ENCODE results near the gene DPP4. TPM values are rescaled to one million over a fixed set of nuclear protein-coding genes. Genes with fewer than 3 reads are reported as not detected.
A peak's percentile ranks its signal among the peaks of the same experiment; 100 is the strongest.

Gene DPP4
- polyA plus RNA-seq, 6 donors from 2014 or later = 0.05 to 1.3 (median 0.51) TPM

DNA sequence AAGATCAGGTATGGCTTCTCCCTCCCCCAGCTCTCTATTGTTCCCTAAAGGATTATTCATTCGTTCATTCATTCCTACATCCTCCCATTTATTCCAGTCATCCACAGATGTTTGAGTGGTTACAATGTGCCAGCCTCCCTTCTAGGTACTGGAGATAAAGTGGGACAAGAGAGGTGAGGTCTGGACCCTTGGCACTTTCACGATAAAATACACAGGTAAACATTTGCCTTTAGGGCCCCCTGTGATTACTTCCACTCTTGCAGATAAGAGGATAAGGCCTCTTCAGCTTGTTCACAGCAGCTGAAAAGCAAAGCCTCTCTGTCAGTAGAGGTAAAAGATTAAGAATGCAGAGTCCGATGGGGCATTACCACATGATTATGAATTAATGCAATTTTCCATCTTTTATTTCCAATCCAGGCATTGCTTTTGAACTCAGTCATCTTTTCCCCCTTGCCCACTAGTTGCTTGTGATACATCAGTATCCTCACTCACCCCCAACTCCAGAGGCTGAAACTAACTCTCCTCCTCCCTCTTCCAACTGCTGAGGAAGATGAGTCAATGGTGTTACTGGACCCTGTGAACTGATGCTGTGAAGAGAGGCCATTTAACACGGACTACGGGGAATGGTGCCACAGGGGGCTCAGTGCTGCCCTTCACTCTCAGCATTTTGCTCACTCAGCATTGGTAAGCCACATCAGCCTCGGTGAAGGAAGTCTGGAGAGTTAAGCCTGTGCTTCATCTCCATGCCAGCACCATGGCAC, 1.1 kb upstream of the DPP4 start:
- H3K27ac Mint-ChIP-seq = no peak overlapping the region
- peak overlapping the region in 7 of 8 donors; percentile 2 to 82 (median 67) for H3K4me3 Mint-ChIP-seq
- DNase-seq = no peak
- peaks cover 6 to 28% (median 18%) of the 10 kb centered on the region in 7 donors for H3K9me3 Mint-ChIP-seq
- H3K27me3 Mint-ChIP-seq = peaks cover 37 to 58% (median 46%) of the 10 kb centered on the region in 3 donors
- peaks cover 9 to 17% (median 15%) of the 10 kb centered on the region in 3 donors for H3K4me1 Mint-ChIP-seq
- ATAC-seq (ENCODE audit: low read depth in 2 of 2) = no peak
- no peaks in the 10 kb centered on the region for H3K36me3 Mint-ChIP-seq

- Mint-ChIP-seq H3K27me3 (peaks cover 37 to 55% (median 47%) of the 10 kb centered on the region in 3 donors), H3K36me3 (no peaks in the 10 kb centered on the region), H3K4me3 (peak overlapping the region; percentile 54 to 82 (median 68)), H3K9me3 (peaks cover 5 to 22% (median 13%) of the 10 kb centered on the region in 7 donors), H3K4me1 (peaks cover 9 to 17% (median 15%) of the 10 kb centered on the region in 3 donors), H3K27ac (no peak overlapping the region)
- DNase-seq = no peak
- ATAC-seq (ENCODE audit: low read depth in 2 of 2) = no peak
Observed at GRCh38 chr2:162074632-162074895, 549 bp upstream of the DPP4 start.

DNA sequence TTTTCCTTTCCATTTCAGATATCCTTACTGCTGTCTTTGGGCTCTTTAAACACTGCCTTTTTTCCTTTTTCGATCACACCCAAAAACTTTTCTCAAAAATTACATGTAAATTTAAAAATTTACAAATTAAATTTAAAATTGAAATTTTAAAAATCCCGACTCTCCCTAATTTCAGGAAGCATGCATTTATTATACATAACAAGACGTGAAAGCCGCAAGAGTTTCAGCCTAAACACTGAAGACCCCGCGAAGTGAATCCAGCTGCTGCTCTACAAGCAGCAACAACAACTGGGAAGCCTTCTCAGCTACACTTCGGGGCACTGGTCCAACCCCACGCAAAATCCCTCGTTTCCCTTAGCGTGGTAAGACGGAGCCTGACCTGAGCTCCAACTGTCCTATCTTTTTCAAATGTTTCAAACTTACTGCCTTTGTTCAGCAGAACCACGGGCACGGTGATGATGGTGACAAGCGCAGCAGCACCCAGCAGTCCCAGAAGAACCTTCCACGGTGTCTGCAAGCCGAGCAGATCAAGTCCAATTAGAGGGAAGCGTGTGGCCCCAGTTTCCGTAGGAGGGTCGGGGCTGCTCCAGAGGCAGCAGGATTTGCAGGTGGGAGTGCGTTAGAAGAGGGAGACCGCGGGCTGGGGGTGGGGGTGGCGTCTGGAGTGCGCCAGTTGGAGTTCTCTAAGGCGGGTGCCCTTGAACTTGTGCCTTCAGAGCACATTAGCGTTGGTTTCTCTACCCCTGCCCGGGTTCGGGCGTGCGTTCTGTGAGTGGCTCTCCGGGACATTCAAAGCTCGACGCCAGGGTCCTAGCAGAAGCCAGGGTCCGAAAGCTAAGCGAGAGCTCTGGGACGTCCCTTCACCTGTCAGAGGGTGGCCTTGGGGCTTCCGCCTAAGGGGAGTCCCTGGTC, 783 bp downstream of the DPP4 start:
- H3K36me3 Mint-ChIP-seq = no peaks in the 10 kb centered on the region
- DNase-seq (no peak), ATAC-seq (ENCODE audit: low read depth in 2 of 2) (no peak)
- peaks cover 9 to 17% (median 15%) of the 10 kb centered on the region in 3 donors for H3K4me1 Mint-ChIP-seq
- peak overlapping the region in 2 of 6 donors; percentile 45 to 83 for H3K27ac Mint-ChIP-seq
- peaks cover 38 to 53% (median 47%) of the 10 kb centered on the region in 3 donors for H3K27me3 Mint-ChIP-seq
- H3K4me3 Mint-ChIP-seq = peak overlapping the region; percentile 73 to 89 (median 80)
- H3K9me3 Mint-ChIP-seq = peaks cover 2 to 10% (median 5%) of the 10 kb centered on the region in 7 donors

GRCh38 chr2:162072181-162072702, 1.8 kb downstream of the DPP4 start:
- Mint-ChIP-seq H3K36me3 (no peaks in the 10 kb centered on the region), H3K27ac (no peak overlapping the region), H3K27me3 (peaks cover 35 to 53% (median 47%) of the 10 kb centered on the region in 3 donors), H3K4me1 (peaks cover 9 to 17% (median 15%) of the 10 kb centered on the region in 3 donors), H3K4me3 (peak overlapping the region in 2 of 8 donors; percentile 32 to 57), H3K9me3 (peaks cover 0 to under 1% (median 0%) of the 10 kb centered on the region in 7 donors)
- DNase-seq = no peak
- no peak for ATAC-seq (ENCODE audit: low read depth in 2 of 2)

DNA sequence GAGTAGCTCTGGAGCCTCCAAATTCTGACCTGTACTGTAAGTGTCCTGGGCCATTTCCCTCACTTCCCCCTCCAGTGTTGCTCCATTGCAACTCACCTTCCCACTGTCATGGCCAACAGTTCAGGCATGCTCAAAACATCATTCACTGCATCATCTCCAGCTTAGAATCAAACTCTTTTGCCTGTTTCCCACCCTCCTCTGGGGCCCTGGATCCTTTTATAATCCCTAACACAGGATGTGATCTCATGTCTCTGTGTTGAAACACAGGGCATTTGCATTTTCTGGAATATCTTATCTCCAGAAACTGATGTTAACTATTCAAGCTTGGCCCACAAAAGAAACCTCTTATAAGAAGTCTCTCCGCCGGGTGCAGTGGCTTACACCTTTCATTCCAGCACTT, 3.0 kb downstream of the DPP4 start:
- no peaks in the 10 kb centered on the region for H3K36me3 Mint-ChIP-seq
- no peak overlapping the region for H3K27ac Mint-ChIP-seq
- H3K4me1 Mint-ChIP-seq = peaks cover 9 to 17% (median 15%) of the 10 kb centered on the region in 3 donors
- no peak for DNase-seq
- no peak for ATAC-seq (ENCODE audit: low read depth in 2 of 2)
- no peak overlapping the region for H3K4me3 Mint-ChIP-seq
- no peaks in the 10 kb centered on the region for H3K9me3 Mint-ChIP-seq
- peaks cover 31 to 49% (median 44%) of the 10 kb centered on the region in 3 donors for H3K27me3 Mint-ChIP-seq

DNA sequence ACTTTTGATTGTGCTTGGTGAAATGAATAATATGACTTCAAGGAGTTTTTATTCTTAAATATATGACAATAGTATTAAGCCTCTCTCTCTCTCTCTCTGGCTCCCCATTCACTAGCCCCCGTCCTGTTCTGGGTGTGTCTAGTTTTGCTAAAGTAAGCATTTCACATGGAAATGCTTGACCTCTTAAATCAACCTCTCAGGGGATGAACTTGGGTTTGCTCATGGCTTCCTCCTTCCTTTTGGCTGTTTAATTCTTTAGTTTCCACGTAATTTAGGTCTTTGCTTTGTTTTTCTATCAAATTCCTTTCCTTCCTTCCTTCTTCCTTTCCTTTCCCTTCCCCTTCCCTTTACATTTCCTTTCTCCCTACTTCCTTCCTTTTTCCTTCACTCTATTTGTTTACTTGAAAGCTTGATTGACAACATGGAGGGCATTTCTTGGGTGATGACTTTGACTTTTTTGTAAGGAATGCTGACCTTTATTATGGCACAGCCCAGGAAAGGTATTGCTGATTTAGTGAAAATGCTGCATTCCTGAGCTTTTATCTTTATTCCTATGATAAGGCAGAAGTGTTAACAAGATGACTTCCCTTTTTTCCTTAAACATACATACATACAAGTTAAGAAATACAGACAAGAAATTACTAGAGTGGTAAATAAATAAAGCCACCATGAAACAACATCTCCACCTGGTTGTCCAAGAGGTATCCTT, 3.6 kb downstream of the DPP4 start:
- no peaks in the 10 kb centered on the region for H3K36me3 Mint-ChIP-seq
- H3K27ac Mint-ChIP-seq = peak overlapping the region in 1 of 6 donors; percentile 1
- H3K27me3 Mint-ChIP-seq = peaks cover 26 to 43% (median 38%) of the 10 kb centered on the region in 3 donors
- no peak for DNase-seq
- H3K9me3 Mint-ChIP-seq = no peaks in the 10 kb centered on the region
- ATAC-seq (ENCODE audit: low read depth in 2 of 2) = no peak
- no peak overlapping the region for H3K4me3 Mint-ChIP-seq
- peaks cover 9 to 17% (median 14%) of the 10 kb centered on the region in 3 donors for H3K4me1 Mint-ChIP-seq

DNA sequence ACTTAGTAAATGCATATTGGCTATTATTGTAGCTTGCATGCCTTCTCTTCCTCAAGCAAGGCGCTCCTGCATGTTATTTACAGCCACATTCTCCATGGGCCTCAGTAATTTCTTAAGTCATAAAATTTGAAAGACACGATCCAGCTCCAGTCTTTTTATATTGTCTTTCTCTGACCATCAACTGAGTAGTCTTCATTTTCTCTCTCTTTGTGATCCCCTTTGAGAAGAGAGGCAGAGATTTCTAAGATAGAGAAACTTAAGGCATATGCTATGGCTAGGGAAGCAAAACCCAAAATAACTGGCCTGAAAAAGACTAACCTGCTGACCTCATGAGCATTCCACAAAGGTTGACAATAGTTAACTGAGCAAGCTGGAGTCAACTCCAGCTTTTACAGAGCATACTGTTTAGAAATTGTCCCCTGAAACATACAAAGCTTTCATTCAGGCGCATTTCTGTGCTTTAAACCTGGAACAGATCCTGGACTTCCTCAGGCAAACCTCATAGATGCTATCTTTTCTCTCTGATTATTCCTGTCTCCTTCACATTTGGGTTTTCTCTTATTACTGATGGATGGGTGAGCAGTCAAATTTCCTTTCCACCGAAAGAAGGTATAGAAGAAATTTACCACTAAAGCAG, 4.6 kb downstream of the DPP4 start:
- H3K9me3 Mint-ChIP-seq = no peaks in the 10 kb centered on the region
- no peak overlapping the region for H3K4me3 Mint-ChIP-seq
- no peak overlapping the region for H3K27ac Mint-ChIP-seq
- peaks cover 6 to 14% (median 10%) of the 10 kb centered on the region in 3 donors for H3K4me1 Mint-ChIP-seq
- ATAC-seq (ENCODE audit: low read depth in 2 of 2) = no peak
- DNase-seq = no peak
- H3K27me3 Mint-ChIP-seq = peaks cover 16 to 33% (median 28%) of the 10 kb centered on the region in 3 donors
- no peaks in the 10 kb centered on the region for H3K36me3 Mint-ChIP-seq

- no peak overlapping the region for H3K27ac Mint-ChIP-seq
- peaks cover 0 to under 1% (median 0%) of the 10 kb centered on the region in 7 donors for H3K9me3 Mint-ChIP-seq
- H3K4me1 Mint-ChIP-seq = peaks cover 14 to 16% (median 15%) of the 10 kb centered on the region in 3 donors
- no peaks in the 10 kb centered on the region for H3K36me3 Mint-ChIP-seq
- H3K27me3 Mint-ChIP-seq = peaks cover 10 to 16% (median 16%) of the 10 kb centered on the region in 3 donors
- no peak for DNase-seq
- no peak for ATAC-seq (ENCODE audit: low read depth in 2 of 2)
- no peak overlapping the region for H3K4me3 Mint-ChIP-seq
Observed at GRCh38 chr2:162067596-162067995, 6.4 kb downstream of the DPP4 start.

DNA sequence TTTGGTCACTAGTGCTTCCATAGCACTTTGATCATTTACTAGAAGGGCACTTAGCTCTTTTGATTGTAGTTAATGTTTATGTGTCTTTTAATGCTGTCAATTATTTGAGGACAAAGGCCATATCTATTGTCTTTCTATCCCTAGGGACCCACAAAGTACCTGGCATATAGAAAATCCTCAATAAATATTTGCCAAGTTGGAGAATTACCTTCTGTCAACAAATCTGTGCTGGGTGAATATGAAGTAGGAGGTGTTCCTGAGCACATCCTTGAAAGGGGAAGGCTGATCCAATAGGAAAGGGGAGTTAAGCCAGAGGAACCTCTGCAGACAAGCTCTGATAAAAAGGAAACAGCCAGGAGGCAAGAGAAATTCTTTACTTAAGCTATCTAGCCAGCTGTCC, 8.2 kb downstream of the DPP4 start:
- ATAC-seq (ENCODE audit: low read depth in 2 of 2) (no peak), DNase-seq (no peak)
- H3K4me3 Mint-ChIP-seq = no peak overlapping the region
- no peaks in the 10 kb centered on the region for H3K36me3 Mint-ChIP-seq
- H3K27ac Mint-ChIP-seq = peak overlapping the region in 1 of 6 donors; percentile 7
- peaks cover 0 to 2% (median 0%) of the 10 kb centered on the region in 7 donors for H3K9me3 Mint-ChIP-seq
- H3K4me1 Mint-ChIP-seq = peaks cover 15 to 19% (median 18%) of the 10 kb centered on the region in 3 donors
- H3K27me3 Mint-ChIP-seq = peaks cover 4 to 8% (median 6%) of the 10 kb centered on the region in 3 donors

DNA sequence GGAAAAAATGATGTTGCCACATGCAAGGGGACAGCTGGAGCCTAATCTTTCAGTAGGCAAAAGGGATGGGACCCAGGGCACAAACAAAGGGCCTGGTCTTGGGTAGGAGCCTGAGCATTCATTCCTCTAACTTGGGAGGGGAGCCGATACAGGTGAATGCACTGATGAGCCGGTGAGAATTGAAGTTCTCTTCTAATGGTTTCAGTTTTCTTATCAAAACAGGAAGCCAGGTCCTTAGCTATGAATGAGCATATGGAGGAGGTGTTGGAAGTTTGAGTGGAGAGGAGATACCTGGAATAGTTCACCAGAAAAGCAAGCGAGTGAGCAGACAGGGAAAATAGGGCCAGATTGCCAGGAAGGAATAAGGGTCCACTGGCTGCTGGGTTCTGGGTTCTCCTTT, 10.1 kb downstream of the DPP4 start:
- Mint-ChIP-seq H3K27ac (peak overlapping the region in 3 of 6 donors; percentile 3 to 68 (median 63)), H3K36me3 (no peaks in the 10 kb centered on the region), H3K9me3 (peaks cover 0 to 2% (median 0%) of the 10 kb centered on the region in 7 donors), H3K4me3 (peak overlapping the region in 1 of 8 donors; percentile 3), H3K4me1 (peaks cover 15 to 19% (median 18%) of the 10 kb centered on the region in 3 donors), H3K27me3 (peaks cover 0 to 4% (median 0%) of the 10 kb centered on the region in 3 donors)
- ATAC-seq (ENCODE audit: low read depth in 2 of 2) = peak; percentile 63 to 73
- DNase-seq = no peak

DNA sequence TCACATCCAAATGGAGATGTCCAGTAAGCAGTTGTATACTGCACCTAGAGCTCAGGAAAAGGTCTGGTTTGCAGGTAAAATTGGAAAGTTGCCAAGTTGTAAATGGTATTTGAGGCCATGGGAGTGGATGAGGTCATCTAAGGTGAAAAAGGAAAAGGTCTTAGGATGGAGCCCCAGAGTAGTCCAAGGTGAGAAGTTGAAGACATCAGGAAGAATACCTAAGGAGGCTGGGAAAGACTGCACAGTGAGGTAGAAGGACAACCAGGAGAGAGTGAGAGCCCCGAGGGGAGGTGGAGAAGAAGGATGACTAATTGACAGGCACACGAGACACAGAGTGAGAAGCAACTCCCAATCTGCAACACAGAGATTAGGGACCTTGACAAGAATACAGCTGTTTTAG, 10.7 kb downstream of the DPP4 start:
- Mint-ChIP-seq H3K9me3 (peaks cover 0 to 2% (median 0%) of the 10 kb centered on the region in 7 donors), H3K4me3 (no peak overlapping the region), H3K27me3 (peaks cover 0 to under 1% (median 0%) of the 10 kb centered on the region in 3 donors), H3K36me3 (no peaks in the 10 kb centered on the region), H3K4me1 (peaks cover 15 to 19% (median 18%) of the 10 kb centered on the region in 3 donors), H3K27ac (peak overlapping the region in 2 of 6 donors; percentile 3 to 18)
- ATAC-seq (ENCODE audit: low read depth in 2 of 2) (no peak), DNase-seq (no peak)

GRCh38 chr2:162062559-162062958, 11.5 kb downstream of the DPP4 start:
- no peaks in the 10 kb centered on the region for H3K27me3 Mint-ChIP-seq
- peaks cover 0 to 6% (median 3%) of the 10 kb centered on the region in 7 donors for H3K9me3 Mint-ChIP-seq
- ATAC-seq (ENCODE audit: low read depth in 2 of 2) = no peak
- H3K36me3 Mint-ChIP-seq = no peaks in the 10 kb centered on the region
- H3K27ac Mint-ChIP-seq = no peak overlapping the region
- DNase-seq = no peak
- no peak overlapping the region for H3K4me3 Mint-ChIP-seq
- H3K4me1 Mint-ChIP-seq = peaks cover 15 to 26% (median 18%) of the 10 kb centered on the region in 3 donors

All from naive B cell (primary cell).